Astrocyte of the spinal cord (primary cell): ENCODE results near the gene AZGP1.
"Not testable (repeated sequence)": the region's sequence is repeated elsewhere in the genome, so short reads cannot be mapped to it uniquely, and the experiment has no call there.

Source experiments
- DNase-seq: peaks from one replicate; pipeline ENCODE4 v3.0.0; 2011; ENCODE audit warnings: low read depth, low spot score
- H3K4me3 ChIP-seq: 2 replicates; pipeline ENCODE4 v1.5.1; 2011; ENCODE audit warnings: low read depth, mild to moderate bottlenecking, low read length, moderate library complexity
- CTCF ChIP-seq: IDR thresholded peaks from 2 replicates; pipeline ENCODE4 v1.5.1; 2012; ENCODE audit warnings: low read depth, mild to moderate bottlenecking, low read length, inconsistent platforms
- in situ Hi-C: cut with HindIII; loops from 2 replicates; pipeline ENCODE4 v1.10.0; 2017; ENCODE audit warnings: low sequenced_read_pairs

Gene AZGP1

GRCh38 chr7:100017875-100018274 is 42.0 kb upstream of the AZGP1 start:
- H3K4me3 ChIP-seq: no peak overlapping the region
- in situ Hi-C loops: no loop called here
- no peak for TF ChIP-seq CTCF
- no peak for DNase-seq

GRCh38 chr7:100017300-100017699 is 41.5 kb upstream of the AZGP1 start:
- DNase-seq: no peak
- TF ChIP-seq CTCF: no peak
- in situ Hi-C loops: no loop called here
- no peak overlapping the region for H3K4me3 ChIP-seq

- in situ Hi-C loops: no loop called here
- no peak for TF ChIP-seq CTCF
These were observed 40.5 kb upstream of the AZGP1 start for GRCh38 chr7:100016215-100016901.

GRCh38 chr7:100015232-100016214 is 39.7 kb upstream of the AZGP1 start, which contains the start of gene ZKSCAN1:
Gene ZKSCAN1, plus strand, starts transcription at chr7:100015596. Its CDS starts 7,911 bp downstream, at chr7:100023507.
- peak within 1 kb of the TSS; percentile 98 for H3K4me3 ChIP-seq
- in situ Hi-C loops: no loop called here
- peak; percentile 92 for DNase-seq
- TF ChIP-seq CTCF: no peak

More at GRCh38 chr7:100016215-100016901, 40.5 kb upstream of the AZGP1 start:
- peak; percentile 30 for DNase-seq
- peak overlapping the region; percentile 98 for H3K4me3 ChIP-seq

GRCh38 chr7:100013328-100013676 is 37.5 kb upstream of the AZGP1 start:
- no peak for TF ChIP-seq CTCF
- DNase-seq: no peak
- in situ Hi-C loops: no loop called here
- H3K4me3 ChIP-seq: no peak overlapping the region

GRCh38 chr7:100012385-100013327 is 36.8 kb upstream of the AZGP1 start:
- in situ Hi-C loops, H3K4me3 ChIP-seq, DNase-seq: not testable (repeated sequence)
